GM12878 (cell line): ENCODE measurements around the gene PPIL6.

Experiments used
- POLR2A ChIP-seq: IDR thresholded peaks from 2 replicates; pipeline ENCODE4 v1.6.1; 2011; ENCODE audit warnings: low read depth, mild to moderate bottlenecking, low read length
- RAD21 ChIP-seq: IDR thresholded peaks from 2 replicates; pipeline ENCODE4 v1.6.1; 2011; ENCODE audit warnings: mild to moderate bottlenecking, low read depth, low read length, moderate library complexity; ENCODE audit not compliant: insufficient read depth
- SMAD1 ChIP-seq: fragments of 450-650 bp; IDR thresholded peaks from 2 replicates; pipeline ENCODE4 v1.6.1; 2018; ENCODE audit warnings: mild to moderate bottlenecking, low read depth; ENCODE audit not compliant: partially characterized antibody
- SP1 ChIP-seq: IDR thresholded peaks from one replicate; pipeline ENCODE4 v1.6.1; 2011; ENCODE audit warnings: low read depth, low read length
- SREBF2 ChIP-seq: IDR thresholded peaks from 2 replicates; pipeline ENCODE4 v1.6.1; 2012; ENCODE audit warnings: mild to moderate bottlenecking, low read length
- ZZZ3 ChIP-seq: IDR thresholded peaks from 2 replicates; pipeline ENCODE4 v1.6.1; 2011; ENCODE audit warnings: low read depth; ENCODE audit not compliant: control insufficient read depth, insufficient read length
- TF ChIP-seq, protein P1 (sequence below), 3 experiments: IDR thresholded peaks in 2 of 3; conservative IDR thresholded peaks in 1 of 3; 2 replicates each; pipeline ENCODE4 v1.5.1; 2011; ENCODE audit warnings: low read depth in 3 of 3, low read length in 3 of 3, mild to moderate bottlenecking in 3 of 3, control low read depth in 2 of 3, moderate library complexity in 2 of 3, inconsistent platforms in 1 of 3, mixed read lengths in 1 of 3; ENCODE audit not compliant: control insufficient read depth in 2 of 3, insufficient read depth in 1 of 3; ENCODE audit errors: extremely low read depth in 1 of 3
- TF ChIP-seq, protein P2 (sequence below): IDR thresholded peaks from 2 replicates; pipeline ENCODE4 v1.6.1; 2011; ENCODE audit warnings: borderline replicate concordance, low read depth, mild to moderate bottlenecking, moderate library complexity, mixed read lengths, low read length; ENCODE audit not compliant: insufficient read depth; ENCODE audit errors: extremely low read length
- TF ChIP-seq, protein P3 (sequence below): IDR thresholded peaks from 2 replicates; pipeline ENCODE4 v1.6.1; 2012; ENCODE audit warnings: low read depth, low read length, improper control_type of control experiment

DNA sequence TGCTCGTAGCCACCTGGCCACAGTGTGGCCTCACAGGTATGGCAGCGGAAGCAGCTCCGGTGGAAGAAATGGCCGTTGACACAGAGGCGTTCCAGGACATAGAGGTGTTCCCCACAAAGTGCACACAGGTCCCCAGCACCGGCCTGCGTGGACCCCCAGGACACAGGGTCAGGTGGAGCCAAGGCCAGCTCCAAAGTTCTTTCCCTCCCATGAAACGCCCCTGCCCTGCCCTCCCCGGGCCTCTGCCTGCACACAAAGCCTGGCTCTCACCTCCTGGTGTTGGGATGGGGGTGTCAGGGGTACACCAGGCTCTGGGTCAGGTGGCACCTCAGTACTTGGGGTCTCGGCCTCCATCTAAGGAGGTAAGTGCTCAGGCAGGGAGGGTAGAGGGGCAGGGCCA is 6.7 kb upstream of the PPIL6 start:
- TF ChIP-seq, protein P1, sequence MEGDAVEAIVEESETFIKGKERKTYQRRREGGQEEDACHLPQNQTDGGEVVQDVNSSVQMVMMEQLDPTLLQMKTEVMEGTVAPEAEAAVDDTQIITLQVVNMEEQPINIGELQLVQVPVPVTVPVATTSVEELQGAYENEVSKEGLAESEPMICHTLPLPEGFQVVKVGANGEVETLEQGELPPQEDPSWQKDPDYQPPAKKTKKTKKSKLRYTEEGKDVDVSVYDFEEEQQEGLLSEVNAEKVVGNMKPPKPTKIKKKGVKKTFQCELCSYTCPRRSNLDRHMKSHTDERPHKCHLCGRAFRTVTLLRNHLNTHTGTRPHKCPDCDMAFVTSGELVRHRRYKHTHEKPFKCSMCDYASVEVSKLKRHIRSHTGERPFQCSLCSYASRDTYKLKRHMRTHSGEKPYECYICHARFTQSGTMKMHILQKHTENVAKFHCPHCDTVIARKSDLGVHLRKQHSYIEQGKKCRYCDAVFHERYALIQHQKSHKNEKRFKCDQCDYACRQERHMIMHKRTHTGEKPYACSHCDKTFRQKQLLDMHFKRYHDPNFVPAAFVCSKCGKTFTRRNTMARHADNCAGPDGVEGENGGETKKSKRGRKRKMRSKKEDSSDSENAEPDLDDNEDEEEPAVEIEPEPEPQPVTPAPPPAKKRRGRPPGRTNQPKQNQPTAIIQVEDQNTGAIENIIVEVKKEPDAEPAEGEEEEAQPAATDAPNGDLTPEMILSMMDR (IDR thresholded peaks at IDR 0.05 in 2 of 3, conservative IDR thresholded peaks at IDR 0.05 in 1 of 3; ENCODE audit: control insufficient read depth in 2 of 3, extremely low read depth in 1 of 3, insufficient read depth in 1 of 3, low read depth in 3 of 3, low read length in 3 of 3) = no peak
- TF ChIP-seq POLR2A (no peak; the same call in 1 of the 2 replicates), SREBF2 (no peak), ZZZ3 (no peak), SP1 (no peak), SMAD1 (no peak), RAD21 (no peak)
- TF ChIP-seq, protein P2, sequence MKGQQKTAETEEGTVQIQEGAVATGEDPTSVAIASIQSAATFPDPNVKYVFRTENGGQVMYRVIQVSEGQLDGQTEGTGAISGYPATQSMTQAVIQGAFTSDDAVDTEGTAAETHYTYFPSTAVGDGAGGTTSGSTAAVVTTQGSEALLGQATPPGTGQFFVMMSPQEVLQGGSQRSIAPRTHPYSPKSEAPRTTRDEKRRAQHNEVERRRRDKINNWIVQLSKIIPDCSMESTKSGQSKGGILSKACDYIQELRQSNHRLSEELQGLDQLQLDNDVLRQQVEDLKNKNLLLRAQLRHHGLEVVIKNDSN = no peak
- TF ChIP-seq, protein P3, sequence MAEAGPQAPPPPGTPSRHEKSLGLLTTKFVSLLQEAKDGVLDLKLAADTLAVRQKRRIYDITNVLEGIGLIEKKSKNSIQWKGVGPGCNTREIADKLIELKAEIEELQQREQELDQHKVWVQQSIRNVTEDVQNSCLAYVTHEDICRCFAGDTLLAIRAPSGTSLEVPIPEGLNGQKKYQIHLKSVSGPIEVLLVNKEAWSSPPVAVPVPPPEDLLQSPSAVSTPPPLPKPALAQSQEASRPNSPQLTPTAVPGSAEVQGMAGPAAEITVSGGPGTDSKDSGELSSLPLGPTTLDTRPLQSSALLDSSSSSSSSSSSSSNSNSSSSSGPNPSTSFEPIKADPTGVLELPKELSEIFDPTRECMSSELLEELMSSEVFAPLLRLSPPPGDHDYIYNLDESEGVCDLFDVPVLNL = no peak
